ENCODE data around the gene POU2F3. TPM values are rescaled to one million over a fixed set of nuclear protein-coding genes. Genes with fewer than 3 reads are reported as not detected.

POU2F3 gene
- total and polyA plus RNA-seq, 4 donors: 0.31 to 2.4 TPM; not detected in 2

- no peaks in the 10 kb centered on the region for H3K4me1 ChIP-seq (ENCODE audit: control insufficient read depth in 1 of 2, insufficient read depth in 2 of 2, low read length in 2 of 2)
- H3K36me3 ChIP-seq (ENCODE audit: control insufficient read depth in 1 of 2, insufficient read depth in 2 of 2, low read length in 1 of 2): no peaks in the 10 kb centered on the region
- H3K27ac ChIP-seq (ENCODE audit: low read depth in 1 of 2, low read length in 2 of 2): no peak overlapping the region
- H3K9me3 ChIP-seq (ENCODE audit: control insufficient read depth, low read length): no peaks in the 10 kb centered on the region
- intact Hi-C loops (cut with DNase I): no loop called here
- DNase-seq: no peak
- 85 to 90% methylated on average over 5 of the region's 5 CpGs for WGBS, 2 donors
- H3K27me3 ChIP-seq (ENCODE audit: control insufficient read depth in 1 of 2, insufficient read depth in 2 of 2, low read length in 1 of 2): no peaks in the 10 kb centered on the region
- no peak for ATAC-seq (ENCODE audit: low FRiP score)
- no peak overlapping the region for H3K4me3 ChIP-seq (ENCODE audit: low read length in 2 of 2)
Measured at GRCh38 chr11:120198403-120198786, 41.5 kb upstream of the POU2F3 start.

- Histone ChIP-seq H3K4me3 (ENCODE audit: low read length in 2 of 2) (no peak overlapping the region), H3K4me1 (ENCODE audit: control insufficient read depth in 1 of 2, insufficient read depth in 2 of 2, low read length in 2 of 2) (no peaks in the 10 kb centered on the region), H3K27ac (ENCODE audit: low read depth in 1 of 2, low read length in 2 of 2) (no peak overlapping the region), H3K36me3 (ENCODE audit: control insufficient read depth in 1 of 2, insufficient read depth in 2 of 2, low read length in 1 of 2) (no peaks in the 10 kb centered on the region), H3K27me3 (ENCODE audit: control insufficient read depth in 1 of 2, insufficient read depth in 2 of 2, low read length in 1 of 2) (no peaks in the 10 kb centered on the region), H3K9me3 (ENCODE audit: control insufficient read depth, low read length) (no peaks in the 10 kb centered on the region)
- intact Hi-C loops (cut with DNase I): no loop called here
- no peak for ATAC-seq (ENCODE audit: low FRiP score)
- DNase-seq: no peak
- 92 to 93% methylated on average over 9 of the region's 9 CpGs for WGBS, 2 donors
Measured at GRCh38 chr11:120198787-120199469, 41.0 kb upstream of the POU2F3 start.

- no peak for ATAC-seq (ENCODE audit: low FRiP score)
- 85 to 86% methylated on average over 9 of the region's 9 CpGs for WGBS, 2 donors
Measured at GRCh38 chr11:120199613-120200012, 40.3 kb upstream of the POU2F3 start.

GRCh38 chr11:120200677-120201076 is 39.3 kb upstream of the POU2F3 start:
- intact Hi-C loops (cut with DNase I): no loop called here
- Histone ChIP-seq H3K9me3 (ENCODE audit: control insufficient read depth, low read length) (no peaks in the 10 kb centered on the region), H3K27ac (ENCODE audit: low read depth in 1 of 2, low read length in 2 of 2) (no peak overlapping the region), H3K36me3 (ENCODE audit: control insufficient read depth in 1 of 2, insufficient read depth in 2 of 2, low read length in 1 of 2) (no peaks in the 10 kb centered on the region), H3K4me3 (ENCODE audit: low read length in 2 of 2) (no peak overlapping the region), H3K27me3 (ENCODE audit: control insufficient read depth in 1 of 2, insufficient read depth in 2 of 2, low read length in 1 of 2) (no peaks in the 10 kb centered on the region), H3K4me1 (ENCODE audit: control insufficient read depth in 1 of 2, insufficient read depth in 2 of 2, low read length in 2 of 2) (no peaks in the 10 kb centered on the region)
- ATAC-seq (ENCODE audit: low FRiP score) (no peak), DNase-seq (no peak)
- 75 to 94% methylated on average over 1 of the region's 1 CpG for WGBS, 2 donors

More at GRCh38 chr11:120199613-120200012, 40.3 kb upstream of the POU2F3 start:
- Histone ChIP-seq H3K9me3 (ENCODE audit: control insufficient read depth, low read length) (no peaks in the 10 kb centered on the region), H3K27ac (ENCODE audit: low read depth in 1 of 2, low read length in 2 of 2) (no peak overlapping the region), H3K27me3 (ENCODE audit: control insufficient read depth in 1 of 2, insufficient read depth in 2 of 2, low read length in 1 of 2) (no peaks in the 10 kb centered on the region), H3K36me3 (ENCODE audit: control insufficient read depth in 1 of 2, insufficient read depth in 2 of 2, low read length in 1 of 2) (no peaks in the 10 kb centered on the region), H3K4me1 (ENCODE audit: control insufficient read depth in 1 of 2, insufficient read depth in 2 of 2, low read length in 2 of 2) (no peaks in the 10 kb centered on the region), H3K4me3 (ENCODE audit: low read length in 2 of 2) (no peak overlapping the region)
- DNase-seq: no peak
- intact Hi-C loops (cut with DNase I): no loop called here

- H3K27ac ChIP-seq (ENCODE audit: low read depth in 1 of 2, low read length in 2 of 2): no peak overlapping the region
- WGBS, 2 donors: 55 to 59% methylated on average over 3 of the region's 3 CpGs
- no peak for ATAC-seq (ENCODE audit: low FRiP score)
- no peaks in the 10 kb centered on the region for H3K4me1 ChIP-seq (ENCODE audit: control insufficient read depth in 1 of 2, insufficient read depth in 2 of 2, low read length in 2 of 2)
- H3K9me3 ChIP-seq (ENCODE audit: control insufficient read depth, low read length): no peaks in the 10 kb centered on the region
- DNase-seq: no peak
- no peaks in the 10 kb centered on the region for H3K27me3 ChIP-seq (ENCODE audit: control insufficient read depth in 1 of 2, insufficient read depth in 2 of 2, low read length in 1 of 2)
- intact Hi-C loops (cut with DNase I): no loop called here
- H3K36me3 ChIP-seq (ENCODE audit: control insufficient read depth in 1 of 2, insufficient read depth in 2 of 2, low read length in 1 of 2): no peaks in the 10 kb centered on the region
- no peak overlapping the region for H3K4me3 ChIP-seq (ENCODE audit: low read length in 2 of 2)
Measured at GRCh38 chr11:120201653-120202052, 38.3 kb upstream of the POU2F3 start.

- H3K4me1 ChIP-seq (ENCODE audit: control insufficient read depth in 1 of 2, insufficient read depth in 2 of 2, low read length in 2 of 2): no peaks in the 10 kb centered on the region
- H3K4me3 ChIP-seq (ENCODE audit: low read length in 2 of 2): no peak overlapping the region
- no peaks in the 10 kb centered on the region for H3K9me3 ChIP-seq (ENCODE audit: control insufficient read depth, low read length)
- intact Hi-C loops (cut with DNase I): no loop called here
- no peak for ATAC-seq (ENCODE audit: low FRiP score)
- no peak for DNase-seq
- H3K27me3 ChIP-seq (ENCODE audit: control insufficient read depth in 1 of 2, insufficient read depth in 2 of 2, low read length in 1 of 2): no peaks in the 10 kb centered on the region
- H3K27ac ChIP-seq (ENCODE audit: low read depth in 1 of 2, low read length in 2 of 2): no peak overlapping the region
- WGBS, 2 donors: 95 to 100% methylated on average over 4 of the region's 4 CpGs
- H3K36me3 ChIP-seq (ENCODE audit: control insufficient read depth in 1 of 2, insufficient read depth in 2 of 2, low read length in 1 of 2): no peaks in the 10 kb centered on the region
Measured at GRCh38 chr11:120203626-120204025, 36.3 kb upstream of the POU2F3 start.

GRCh38 chr11:120205596-120206161 is 34.3 kb upstream of the POU2F3 start:
- ATAC-seq (ENCODE audit: low FRiP score) (no peak), DNase-seq (no peak)
- intact Hi-C loops (cut with DNase I): no loop called here
- Histone ChIP-seq H3K27me3 (ENCODE audit: control insufficient read depth in 1 of 2, insufficient read depth in 2 of 2, low read length in 1 of 2) (no peaks in the 10 kb centered on the region), H3K36me3 (ENCODE audit: control insufficient read depth in 1 of 2, insufficient read depth in 2 of 2, low read length in 1 of 2) (no peaks in the 10 kb centered on the region), H3K4me1 (ENCODE audit: control insufficient read depth in 1 of 2, insufficient read depth in 2 of 2, low read length in 2 of 2) (no peaks in the 10 kb centered on the region), H3K4me3 (ENCODE audit: low read length in 2 of 2) (no peak overlapping the region), H3K27ac (ENCODE audit: low read depth in 1 of 2, low read length in 2 of 2) (no peak overlapping the region), H3K9me3 (ENCODE audit: control insufficient read depth, low read length) (no peaks in the 10 kb centered on the region)
- 92 to 94% methylated on average over 7 of the region's 7 CpGs for WGBS, 2 donors

GRCh38 chr11:120207512-120207911 is 32.4 kb upstream of the POU2F3 start:
- Histone ChIP-seq H3K27ac (ENCODE audit: low read depth in 1 of 2, low read length in 2 of 2) (no peak overlapping the region), H3K4me3 (ENCODE audit: low read length in 2 of 2) (no peak overlapping the region), H3K4me1 (ENCODE audit: control insufficient read depth in 1 of 2, insufficient read depth in 2 of 2, low read length in 2 of 2) (no peaks in the 10 kb centered on the region), H3K9me3 (ENCODE audit: control insufficient read depth, low read length) (no peaks in the 10 kb centered on the region), H3K36me3 (ENCODE audit: control insufficient read depth in 1 of 2, insufficient read depth in 2 of 2, low read length in 1 of 2) (no peaks in the 10 kb centered on the region), H3K27me3 (ENCODE audit: control insufficient read depth in 1 of 2, insufficient read depth in 2 of 2, low read length in 1 of 2) (no peaks in the 10 kb centered on the region)
- intact Hi-C loops (cut with DNase I): no loop called here
- 94 to 95% methylated on average over 7 of the region's 7 CpGs for WGBS, 2 donors
- no peak for DNase-seq
- no peak for ATAC-seq (ENCODE audit: low FRiP score)

- Histone ChIP-seq H3K27ac (ENCODE audit: low read depth in 1 of 2, low read length in 2 of 2) (no peak overlapping the region), H3K27me3 (ENCODE audit: control insufficient read depth in 1 of 2, insufficient read depth in 2 of 2, low read length in 1 of 2) (no peaks in the 10 kb centered on the region), H3K4me1 (ENCODE audit: control insufficient read depth in 1 of 2, insufficient read depth in 2 of 2, low read length in 2 of 2) (no peaks in the 10 kb centered on the region), H3K36me3 (ENCODE audit: control insufficient read depth in 1 of 2, insufficient read depth in 2 of 2, low read length in 1 of 2) (no peaks in the 10 kb centered on the region), H3K9me3 (ENCODE audit: control insufficient read depth, low read length) (no peaks in the 10 kb centered on the region), H3K4me3 (ENCODE audit: low read length in 2 of 2) (no peak overlapping the region)
- DNase-seq (no peak), ATAC-seq (ENCODE audit: low FRiP score) (no peak)
- intact Hi-C loops (cut with DNase I): no loop called here
- 77 to 78% methylated on average over 13 of the region's 13 CpGs for WGBS, 2 donors
Measured at GRCh38 chr11:120208001-120208441, 31.9 kb upstream of the POU2F3 start.
